OCI-LY1 (cell line): ENCODE measurements around the gene DPY19L1.
"Not testable (repeated sequence)": the region's sequence is repeated elsewhere in the genome, so short reads cannot be mapped to it uniquely, and the experiment has no call there.

ENCODE experiments used
- H2AFZ ChIP-seq: fragments of 200-600 bp; sonication (generic), shearing (Covaris generic); 2 replicates; pipeline ENCODE4 v1.6.0; 2014; ENCODE audit warnings: antibody characterized with exemption, mild to moderate bottlenecking, low read length
- H3F3A ChIP-seq: fragments of 200-600 bp; sonication (generic), shearing (Covaris generic); 2 replicates; pipeline ENCODE4 v1.6.0; 2014; ENCODE audit warnings: mild to moderate bottlenecking, antibody characterized with exemption, low read length, moderate library complexity; ENCODE audit not compliant: insufficient read depth
- H3K27ac ChIP-seq: fragments of 200-600 bp; sonication (generic); 2 replicates; pipeline ENCODE4 v1.5.1; 2014; ENCODE audit warnings: low read length, mixed run types, mild to moderate bottlenecking, low read depth; ENCODE audit not compliant: poor library complexity, severe bottlenecking
- H3K27me3 ChIP-seq: fragments of 200-600 bp; sonication (generic); 2 replicates; pipeline ENCODE4 v1.6.0; 2014; ENCODE audit warnings: antibody characterized with exemption, mild to moderate bottlenecking, low read length, moderate library complexity; ENCODE audit not compliant: insufficient read depth
- H3K36me3 ChIP-seq: fragments of 200-600 bp; sonication (generic); 2 replicates; pipeline ENCODE4 v1.6.1; 2014; ENCODE audit warnings: mild to moderate bottlenecking, antibody characterized with exemption, low read length, moderate library complexity, mixed read lengths; ENCODE audit not compliant: insufficient read depth
- H3K4me1 ChIP-seq: fragments of 200-600 bp; sonication (generic); 2 replicates; pipeline ENCODE4 v1.5.1; 2014; ENCODE audit warnings: mild to moderate bottlenecking, low read length, moderate library complexity; ENCODE audit not compliant: insufficient read depth, severe bottlenecking
- H3K4me2 ChIP-seq: fragments of 200-600 bp; sonication (generic), shearing (Covaris generic); 2 replicates; pipeline ENCODE4 v1.6.1; 2014; ENCODE audit warnings: low read length
- H3K4me3 ChIP-seq: fragments of 200-600 bp; sonication (generic); 2 replicates; pipeline ENCODE4 v1.5.1; 2014; ENCODE audit warnings: low read length, low read depth, mild to moderate bottlenecking, mixed read lengths; ENCODE audit not compliant: poor library complexity, severe bottlenecking
- H3K79me2 ChIP-seq: fragments of 200-600 bp; shearing (Covaris generic); 2 replicates; pipeline ENCODE4 v1.6.1; 2016; ENCODE audit warnings: mixed run types, low read length, mixed read lengths; ENCODE audit not compliant: insufficient read depth
- H3K9ac ChIP-seq: fragments of 200-600 bp; sonication (generic), shearing (Covaris generic); 2 replicates; pipeline ENCODE4 v1.6.1; 2014; ENCODE audit warnings: mild to moderate bottlenecking, low read length, mixed read lengths
- H3K9me2 ChIP-seq: fragments of 200-600 bp; sonication (generic), shearing (Covaris generic); 2 replicates; pipeline ENCODE4 v1.6.1; 2014; ENCODE audit warnings: low read depth, mild to moderate bottlenecking, low read length, mixed read lengths
- H3K9me3 ChIP-seq: fragments of 200-600 bp; shearing (Covaris generic); 2 replicates; pipeline ENCODE4 v1.6.1; 2014; ENCODE audit warnings: low read length, mixed read lengths
- H4K20me1 ChIP-seq: fragments of 200-600 bp; sonication (generic), shearing (Covaris generic); 2 replicates; pipeline ENCODE4 v1.6.0; 2016; ENCODE audit warnings: mild to moderate bottlenecking, low read length; ENCODE audit not compliant: insufficient read depth
- EZH2 ChIP-seq: fragments of 200-600 bp; sonication (generic), shearing (Covaris generic); IDR thresholded peaks from 2 replicates; pipeline ENCODE4 v1.8.0; 2017; ENCODE audit warnings: borderline replicate concordance, mixed run types, mild to moderate bottlenecking, antibody characterized with exemption, low read length, moderate library complexity, mixed read lengths
- TF ChIP-seq, protein P1 (sequence below): fragments of 200-600 bp; sonication (generic), shearing (Covaris generic); IDR thresholded peaks from 2 replicates; pipeline ENCODE4 v1.5.1; 2017; ENCODE audit warnings: mild to moderate bottlenecking, antibody characterized with exemption, low read length, moderate library complexity, mixed read lengths

The DPY19L1 gene

DNA sequence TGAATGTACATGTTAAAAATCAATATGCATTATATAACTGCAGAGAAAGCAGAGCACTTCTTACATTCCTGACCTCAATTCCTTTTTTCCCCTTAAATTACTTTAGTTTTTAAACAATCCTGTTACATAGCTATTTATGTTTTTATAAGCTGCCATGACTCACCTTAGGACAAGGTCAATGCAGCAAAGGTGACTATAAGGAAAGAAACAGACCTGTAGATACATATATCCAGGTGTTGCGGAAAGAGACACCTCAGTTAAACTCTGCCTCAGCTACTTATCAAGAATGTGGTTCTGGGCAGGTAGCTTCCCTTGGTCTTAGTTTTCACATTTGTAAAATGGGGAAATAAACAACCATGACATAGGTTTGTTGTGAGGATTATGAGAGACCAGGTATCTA lies 105.5 kb downstream of the DPY19L1 start:
- Histone ChIP-seq H3K27ac (no peak overlapping the region), H3K9ac (no peak overlapping the region), H3K4me1 (no peaks in the 10 kb centered on the region), H3K4me2 (no peak overlapping the region), H3K4me3 (no peak overlapping the region), H3F3A (no peaks in the 10 kb centered on the region; the same call in 1 of the 2 replicates), H3K9me3 (no peaks in the 10 kb centered on the region), H3K9me2 (no peaks in the 10 kb centered on the region), H3K79me2 (no peaks in the 10 kb centered on the region), H3K27me3 (no peaks in the 10 kb centered on the region), H2AFZ (no peak overlapping the region), H4K20me1 (no peaks in the 10 kb centered on the region), H3K36me3 (no peaks in the 10 kb centered on the region)
- TF ChIP-seq EZH2, result no peak
- TF ChIP-seq, protein P1, sequence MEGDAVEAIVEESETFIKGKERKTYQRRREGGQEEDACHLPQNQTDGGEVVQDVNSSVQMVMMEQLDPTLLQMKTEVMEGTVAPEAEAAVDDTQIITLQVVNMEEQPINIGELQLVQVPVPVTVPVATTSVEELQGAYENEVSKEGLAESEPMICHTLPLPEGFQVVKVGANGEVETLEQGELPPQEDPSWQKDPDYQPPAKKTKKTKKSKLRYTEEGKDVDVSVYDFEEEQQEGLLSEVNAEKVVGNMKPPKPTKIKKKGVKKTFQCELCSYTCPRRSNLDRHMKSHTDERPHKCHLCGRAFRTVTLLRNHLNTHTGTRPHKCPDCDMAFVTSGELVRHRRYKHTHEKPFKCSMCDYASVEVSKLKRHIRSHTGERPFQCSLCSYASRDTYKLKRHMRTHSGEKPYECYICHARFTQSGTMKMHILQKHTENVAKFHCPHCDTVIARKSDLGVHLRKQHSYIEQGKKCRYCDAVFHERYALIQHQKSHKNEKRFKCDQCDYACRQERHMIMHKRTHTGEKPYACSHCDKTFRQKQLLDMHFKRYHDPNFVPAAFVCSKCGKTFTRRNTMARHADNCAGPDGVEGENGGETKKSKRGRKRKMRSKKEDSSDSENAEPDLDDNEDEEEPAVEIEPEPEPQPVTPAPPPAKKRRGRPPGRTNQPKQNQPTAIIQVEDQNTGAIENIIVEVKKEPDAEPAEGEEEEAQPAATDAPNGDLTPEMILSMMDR, result no peak

DNA sequence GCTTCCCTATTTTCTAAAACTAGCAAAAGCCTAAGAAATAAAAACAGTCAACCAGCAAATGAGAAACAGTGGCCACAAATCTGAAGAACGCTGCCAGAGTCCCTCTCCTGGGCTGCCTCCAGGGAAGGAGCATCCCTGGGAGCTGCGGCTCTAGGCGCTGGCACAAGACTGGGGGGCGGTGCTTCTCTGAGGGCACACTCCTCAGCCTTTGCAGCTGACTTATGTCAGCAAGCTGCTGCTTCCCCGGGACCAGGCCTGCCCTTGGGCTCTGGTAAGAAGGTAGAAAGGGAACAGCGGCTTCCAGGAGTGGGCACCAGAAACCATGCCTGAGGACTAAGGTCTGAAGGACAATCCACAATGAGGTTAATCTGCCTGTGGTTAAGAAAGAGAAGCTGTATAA lies 107.5 kb downstream of the DPY19L1 start:
- not testable (repeated sequence) for H3K4me1 ChIP-seq, H3K4me2 ChIP-seq, H2AFZ ChIP-seq, H3K27me3 ChIP-seq, H4K20me1 ChIP-seq, H3K9ac ChIP-seq, H3K36me3 ChIP-seq, H3K79me2 ChIP-seq, H3F3A ChIP-seq, H3K9me3 ChIP-seq, H3K4me3 ChIP-seq, H3K9me2 ChIP-seq, H3K27ac ChIP-seq

DNA sequence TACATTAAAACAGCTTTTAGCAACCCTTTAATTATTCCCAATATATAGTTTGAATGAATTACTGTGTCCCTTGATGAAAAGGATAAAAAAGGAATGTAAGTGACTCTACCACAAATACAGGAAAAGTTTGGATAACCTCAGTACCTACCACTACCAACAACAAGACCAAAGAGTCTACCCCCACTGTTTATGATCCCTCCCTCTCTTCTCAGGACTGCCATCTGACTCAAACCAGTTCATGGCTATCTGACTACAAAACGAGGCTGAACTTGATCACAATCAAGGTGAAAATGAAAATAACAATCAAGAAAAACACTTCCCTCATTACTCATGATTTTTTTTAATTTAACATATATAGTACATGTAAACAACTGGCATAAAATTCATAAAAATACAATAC lies 108.7 kb downstream of the DPY19L1 start:
- H3K9me2 ChIP-seq, result no peaks in the 10 kb centered on the region
- no peaks in the 10 kb centered on the region for H3K79me2 ChIP-seq
- H3K27ac ChIP-seq, result no peak overlapping the region
- H2AFZ ChIP-seq, result no peak overlapping the region
- H3K4me3 ChIP-seq, result no peak overlapping the region
- H4K20me1 ChIP-seq, result no peaks in the 10 kb centered on the region
- no peaks in the 10 kb centered on the region for H3K4me1 ChIP-seq
- H3K9me3 ChIP-seq, result no peaks in the 10 kb centered on the region
- no peaks in the 10 kb centered on the region; the same call in 1 of the 2 replicates for H3F3A ChIP-seq
- H3K4me2 ChIP-seq, result no peak overlapping the region
- TF ChIP-seq EZH2, result no peak
- TF ChIP-seq, protein P1, result no peak
- no peak overlapping the region for H3K9ac ChIP-seq
- no peaks in the 10 kb centered on the region for H3K27me3 ChIP-seq
- H3K36me3 ChIP-seq, result no peaks in the 10 kb centered on the region

DNA sequence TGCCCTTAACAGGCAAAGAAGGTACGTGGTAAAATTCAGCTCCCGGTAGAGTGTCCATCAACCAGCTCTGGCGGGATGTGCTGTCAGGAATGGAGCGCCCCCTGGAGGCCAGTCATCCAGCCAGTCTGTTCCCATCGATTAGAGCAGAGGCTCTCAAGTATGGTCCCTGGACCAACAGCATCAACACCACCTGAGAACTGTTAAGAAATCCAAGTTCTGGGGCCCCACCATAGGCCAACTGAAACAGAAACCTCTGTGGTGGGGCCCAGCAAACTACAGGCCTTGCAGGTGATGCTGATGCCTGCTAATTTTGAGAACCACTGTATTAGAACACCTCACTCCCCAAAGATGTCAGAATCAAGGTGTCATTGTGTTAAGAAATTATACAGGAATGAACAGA lies 109.2 kb downstream of the DPY19L1 start:
- Histone ChIP-seq H4K20me1 (no peaks in the 10 kb centered on the region), H3F3A (no peaks in the 10 kb centered on the region; the same call in 1 of the 2 replicates), H3K79me2 (no peaks in the 10 kb centered on the region), H2AFZ (no peak overlapping the region), H3K9me2 (no peaks in the 10 kb centered on the region), H3K27me3 (no peaks in the 10 kb centered on the region), H3K27ac (no peak overlapping the region), H3K4me3 (no peak overlapping the region), H3K4me2 (no peak overlapping the region), H3K9me3 (no peaks in the 10 kb centered on the region), H3K4me1 (no peaks in the 10 kb centered on the region), H3K36me3 (no peaks in the 10 kb centered on the region), H3K9ac (no peak overlapping the region)
- TF ChIP-seq, protein P1, result peak; percentile 95
- TF ChIP-seq EZH2, result no peak

DNA sequence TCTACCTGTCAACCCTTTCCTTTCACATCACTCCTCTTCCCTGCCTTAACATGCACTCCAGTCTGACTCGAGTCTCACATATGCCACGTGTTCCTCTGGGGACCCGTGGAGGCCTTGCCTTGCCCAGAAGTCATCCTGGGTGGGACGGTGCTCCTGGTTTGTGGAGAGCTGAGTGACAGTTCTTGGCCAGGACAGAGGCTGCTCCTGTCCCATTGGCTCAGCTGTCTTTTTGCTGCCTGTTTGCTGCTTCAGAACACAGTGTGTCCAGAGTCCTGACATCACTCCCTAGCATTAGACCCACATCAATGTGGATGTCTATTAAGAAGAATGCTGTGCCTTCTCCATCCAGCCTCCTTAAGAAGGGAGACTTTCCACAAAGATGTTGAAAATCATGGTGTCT lies 116.8 kb downstream of the DPY19L1 start:
- H3K4me1 ChIP-seq, H2AFZ ChIP-seq, H3K4me2 ChIP-seq, H3K9me2 ChIP-seq, H3K4me3 ChIP-seq, H4K20me1 ChIP-seq, H3K27ac ChIP-seq, H3F3A ChIP-seq, H3K27me3 ChIP-seq, H3K36me3 ChIP-seq, H3K9ac ChIP-seq, H3K79me2 ChIP-seq, H3K9me3 ChIP-seq: not testable (repeated sequence)

DNA sequence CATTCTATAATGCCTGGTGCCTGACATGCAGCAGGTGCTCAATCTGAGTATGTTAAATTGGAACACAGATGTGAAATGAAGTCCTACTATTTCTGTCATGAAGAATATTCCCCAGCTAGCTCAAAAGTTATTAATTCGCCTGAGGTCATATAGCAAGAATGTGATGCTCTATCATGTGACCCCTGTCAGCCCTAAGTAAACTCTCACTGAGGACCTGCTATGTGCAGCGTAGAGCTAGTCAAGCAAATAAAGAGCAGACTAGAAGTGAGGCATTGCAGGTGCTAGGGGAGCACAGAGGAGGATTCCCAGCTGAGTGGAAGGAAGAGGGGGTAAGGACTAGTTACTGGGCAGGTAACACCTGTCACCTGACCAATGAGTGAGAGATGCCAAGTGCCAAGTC lies 118.2 kb downstream of the DPY19L1 start:
- not testable (repeated sequence) for H3K27me3 ChIP-seq, H3F3A ChIP-seq, H3K4me1 ChIP-seq, H3K79me2 ChIP-seq, H3K9ac ChIP-seq, H3K36me3 ChIP-seq, H2AFZ ChIP-seq, H3K9me3 ChIP-seq, H3K9me2 ChIP-seq, H3K27ac ChIP-seq, H3K4me2 ChIP-seq, H3K4me3 ChIP-seq, H4K20me1 ChIP-seq
